H1 (cell line): ENCODE results near the gene TIE1.

Experiments used
- CHD2 ChIP-seq: IDR thresholded peaks from 2 replicates; pipeline ENCODE4 v1.6.1; 2012; ENCODE audit warnings: low read length, improper control_type of control experiment
- CREB1 ChIP-seq: IDR thresholded peaks from 2 replicates; pipeline ENCODE4 v1.6.1; 2012; ENCODE audit warnings: inconsistent platforms
- CTCF ChIP-seq, 3 experiments: IDR thresholded peaks; 1 replicate in 2 of 3; 2 replicates in 1 of 3; pipeline versions ENCODE4 v1.5.1 to v1.6.1; 2011; ENCODE audit warnings: low read length in 3 of 3, mild to moderate bottlenecking in 3 of 3, inconsistent platforms in 2 of 3, low read depth in 1 of 3, moderate library complexity in 1 of 3; ENCODE audit not compliant: insufficient read depth in 1 of 3; ENCODE audit errors: control extremely low read depth in 1 of 3
- EZH2 ChIP-seq: fragments of 200-600 bp; sonication (generic); IDR thresholded peaks from 2 replicates; pipeline ENCODE4 v1.7.1; 2012; ENCODE audit warnings: low read depth, mild to moderate bottlenecking, moderate library complexity, low read length, inconsistent platforms; ENCODE audit not compliant: severe bottlenecking
- HDAC6 ChIP-seq: IDR thresholded peaks from one replicate; pipeline ENCODE4 v1.7.1; 2012; ENCODE audit warnings: low read depth, mild to moderate bottlenecking, inconsistent platforms, low read length, moderate library complexity
- SP1 ChIP-seq: IDR thresholded peaks from 2 replicates; pipeline ENCODE4 v1.6.1; 2011; ENCODE audit warnings: low read depth, low read length

GRCh38 chr1:43348343-43348808 lies 47.6 kb downstream of the TIE1 start:
- TF ChIP-seq CTCF (IDR thresholded peaks at IDR 0.05; ENCODE audit: control extremely low read depth in 1 of 3, insufficient read depth in 1 of 3, low read depth in 1 of 3, low read length in 3 of 3) (no peak), CHD2 (no peak), HDAC6 (no peak), SP1 (no peak), EZH2 (no peak), CREB1 (no peak)
